Measurements from ENCODE around the gene NPEPL1. TPM values are rescaled to one million over a fixed set of nuclear protein-coding genes. Genes with fewer than 3 reads are reported as not detected.

NPEPL1 gene
- total RNA-seq, 1 experiment from 2014 or later: 31.1 TPM

DNA sequence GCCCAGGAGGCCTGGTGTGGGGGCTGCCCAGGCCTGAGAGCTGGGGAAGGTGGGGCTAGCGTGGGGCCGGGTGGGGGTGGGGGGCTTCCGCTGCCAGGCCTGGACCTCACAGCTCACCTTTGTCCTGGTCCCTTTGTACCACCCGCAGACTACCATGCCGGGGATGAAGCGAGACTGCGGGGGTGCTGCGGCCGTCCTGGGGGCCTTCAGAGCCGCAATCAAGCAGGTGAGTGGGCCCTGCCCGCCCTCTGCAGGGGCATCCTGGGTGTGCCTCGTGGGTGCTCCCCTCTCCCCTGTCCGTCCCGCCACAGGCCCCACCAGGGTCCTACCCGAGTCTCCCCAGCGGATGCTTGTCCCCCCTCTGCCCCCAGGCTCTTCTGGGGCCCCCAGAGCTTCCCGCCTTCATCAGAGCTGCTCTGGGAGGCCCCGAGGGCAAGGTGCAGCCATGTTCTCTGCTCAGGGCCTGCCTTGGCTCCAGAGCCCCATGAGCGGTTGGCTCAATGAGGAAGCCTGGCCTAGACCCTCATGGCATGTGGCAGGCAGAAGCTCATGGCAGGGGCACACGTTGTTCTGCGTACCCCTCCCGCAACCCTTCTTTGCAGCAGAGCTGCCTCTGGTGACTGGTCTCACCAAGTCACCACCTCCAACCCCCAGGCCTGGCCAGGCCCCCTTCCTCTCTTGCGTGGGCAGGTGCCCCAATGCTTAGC, 14.5 kb downstream of the NPEPL1 start:
- Histone ChIP-seq H3K4me1 (ENCODE audit: insufficient read depth, low read length) (no peaks in the 10 kb centered on the region), H3K79me2 (ENCODE audit: insufficient read depth, low read length) (no peaks in the 10 kb centered on the region), H4K8ac (replicated peaks; ENCODE audit: insufficient read length, low read depth, low read length) (no peak overlapping the region), H3K79me1 (ENCODE audit: insufficient read depth, low read depth, low read length, poor library complexity, severe bottlenecking) (no peaks in the 10 kb centered on the region), H4K91ac (ENCODE audit: insufficient read length, low read depth, low read length) (no peak overlapping the region), H2BK12ac (ENCODE audit: insufficient read length, low read depth, low read length) (no peak overlapping the region), H4K20me1 (ENCODE audit: control insufficient read depth, insufficient read depth, insufficient read length) (no peaks in the 10 kb centered on the region), H3K27me3 (ENCODE audit: insufficient read depth, low read length) (no peaks in the 10 kb centered on the region), H2AFZ (ENCODE audit: low read length) (no peak overlapping the region), H2BK120ac (ENCODE audit: low read depth, low read length, poor library complexity, severe bottlenecking) (no peak overlapping the region), H3K23me2 (ENCODE audit: insufficient read length, low read depth, low read length, poor library complexity, severe bottlenecking) (no peaks in the 10 kb centered on the region), H3K27ac (ENCODE audit: insufficient read length, low read depth, low read length) (no peak overlapping the region), H3K23ac (ENCODE audit: insufficient read length, low read depth, low read length) (no peak overlapping the region), H3K18ac (ENCODE audit: insufficient read length, low read depth, low read length) (no peak overlapping the region), H2BK15ac (ENCODE audit: low read depth, low read length) (no peak overlapping the region), H3K9me3 (ENCODE audit: control insufficient read depth, low read depth, low read length) (no peaks in the 10 kb centered on the region), H3K4me2 (ENCODE audit: insufficient read depth, insufficient read length, low read length) (no peak overlapping the region), H3K4ac (ENCODE audit: low read depth, low read length) (no peak overlapping the region), H3T11ph (ENCODE audit: low read length) (no peak overlapping the region), H2BK20ac (ENCODE audit: low read depth, low read length, poor library complexity, severe bottlenecking) (no peak overlapping the region), H2BK5ac (ENCODE audit: insufficient read length, low read length) (no peak overlapping the region), H3K56ac (ENCODE audit: insufficient read length, low read depth, low read length) (no peak overlapping the region), H4K5ac (ENCODE audit: insufficient read length, low read depth, low read length) (no peak overlapping the region), H3K9ac (ENCODE audit: extremely low read depth, insufficient read length, low read length) (no peak overlapping the region), H3K14ac (ENCODE audit: insufficient read depth, low read length) (no peak overlapping the region), H2AK5ac (ENCODE audit: insufficient read length, low read length) (no peak overlapping the region)
- H3K9me3 Mint-ChIP-seq: peaks cover 0 to 3% of the 10 kb centered on the region in 2 experiments; a peak in 1 of 5 replicates
- 0 out of 4 replicates have a peak, but pooled peaks cover 0 to 3% of the 10 kb centered on the region in 2 experiments for H3K4me1 Mint-ChIP-seq
- H3K27ac Mint-ChIP-seq: no peak overlapping the region
- no peak overlapping the region for H3K4me3 Mint-ChIP-seq
- peaks cover 18 to 38% (median 28%) of the 10 kb centered on the region in 3 experiments for H3K36me3 Mint-ChIP-seq (ENCODE audit: insufficient read depth in 1 of 3, low read depth in 3 of 3)
- WGBS (ENCODE audit: extremely low coverage, insufficient read length, low lambda C conversion rate): no CpG with 5 or more reads among the region's 23 CpGs
- TF ChIP-seq, protein P1, sequence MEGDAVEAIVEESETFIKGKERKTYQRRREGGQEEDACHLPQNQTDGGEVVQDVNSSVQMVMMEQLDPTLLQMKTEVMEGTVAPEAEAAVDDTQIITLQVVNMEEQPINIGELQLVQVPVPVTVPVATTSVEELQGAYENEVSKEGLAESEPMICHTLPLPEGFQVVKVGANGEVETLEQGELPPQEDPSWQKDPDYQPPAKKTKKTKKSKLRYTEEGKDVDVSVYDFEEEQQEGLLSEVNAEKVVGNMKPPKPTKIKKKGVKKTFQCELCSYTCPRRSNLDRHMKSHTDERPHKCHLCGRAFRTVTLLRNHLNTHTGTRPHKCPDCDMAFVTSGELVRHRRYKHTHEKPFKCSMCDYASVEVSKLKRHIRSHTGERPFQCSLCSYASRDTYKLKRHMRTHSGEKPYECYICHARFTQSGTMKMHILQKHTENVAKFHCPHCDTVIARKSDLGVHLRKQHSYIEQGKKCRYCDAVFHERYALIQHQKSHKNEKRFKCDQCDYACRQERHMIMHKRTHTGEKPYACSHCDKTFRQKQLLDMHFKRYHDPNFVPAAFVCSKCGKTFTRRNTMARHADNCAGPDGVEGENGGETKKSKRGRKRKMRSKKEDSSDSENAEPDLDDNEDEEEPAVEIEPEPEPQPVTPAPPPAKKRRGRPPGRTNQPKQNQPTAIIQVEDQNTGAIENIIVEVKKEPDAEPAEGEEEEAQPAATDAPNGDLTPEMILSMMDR (conservative IDR thresholded peaks at IDR 0.05): no peak
- H3K27me3 Mint-ChIP-seq (ENCODE audit: low read depth): no peaks in the 10 kb centered on the region
- no peak for DNase-seq

Measured in H9 (cell line).